ENCODE results near the gene SLC44A5.

DNA sequence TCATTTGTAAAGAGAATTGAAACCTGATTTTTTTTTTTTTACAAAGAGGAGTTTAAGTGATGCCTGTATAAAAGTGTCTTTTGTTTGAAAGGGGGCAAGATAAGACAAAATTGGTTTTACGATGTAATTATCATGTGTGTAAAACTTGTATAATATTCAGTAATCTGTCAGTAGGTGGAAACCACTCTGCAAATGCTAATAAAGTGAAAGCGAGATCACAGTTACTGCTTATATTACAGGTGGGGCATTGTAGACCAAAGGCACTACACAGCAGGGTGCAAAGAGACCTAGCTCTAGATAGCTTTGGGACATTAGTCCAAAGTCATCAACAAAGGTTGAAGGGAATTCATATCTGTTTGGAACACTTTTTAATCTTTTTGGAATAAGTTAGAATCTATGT, 302.5 kb downstream of the SLC44A5 start:
- TF ChIP-seq, protein P1, sequence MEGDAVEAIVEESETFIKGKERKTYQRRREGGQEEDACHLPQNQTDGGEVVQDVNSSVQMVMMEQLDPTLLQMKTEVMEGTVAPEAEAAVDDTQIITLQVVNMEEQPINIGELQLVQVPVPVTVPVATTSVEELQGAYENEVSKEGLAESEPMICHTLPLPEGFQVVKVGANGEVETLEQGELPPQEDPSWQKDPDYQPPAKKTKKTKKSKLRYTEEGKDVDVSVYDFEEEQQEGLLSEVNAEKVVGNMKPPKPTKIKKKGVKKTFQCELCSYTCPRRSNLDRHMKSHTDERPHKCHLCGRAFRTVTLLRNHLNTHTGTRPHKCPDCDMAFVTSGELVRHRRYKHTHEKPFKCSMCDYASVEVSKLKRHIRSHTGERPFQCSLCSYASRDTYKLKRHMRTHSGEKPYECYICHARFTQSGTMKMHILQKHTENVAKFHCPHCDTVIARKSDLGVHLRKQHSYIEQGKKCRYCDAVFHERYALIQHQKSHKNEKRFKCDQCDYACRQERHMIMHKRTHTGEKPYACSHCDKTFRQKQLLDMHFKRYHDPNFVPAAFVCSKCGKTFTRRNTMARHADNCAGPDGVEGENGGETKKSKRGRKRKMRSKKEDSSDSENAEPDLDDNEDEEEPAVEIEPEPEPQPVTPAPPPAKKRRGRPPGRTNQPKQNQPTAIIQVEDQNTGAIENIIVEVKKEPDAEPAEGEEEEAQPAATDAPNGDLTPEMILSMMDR (IDR thresholded peaks at IDR 0.05): no peak
- TF ChIP-seq POLR2A (IDR thresholded peaks at IDR 0.05): no peak
